Suprapubic skin (tissue), 4 donors: ENCODE measurements around the gene CHN2.

Experiments used
- POLR2A ChIP-seq, 2 donors: fragments of 450-650 bp; IDR thresholded peaks; one replicate each; pipeline ENCODE4 v1.6.1; 2017; ENCODE audit warnings: antibody characterized with exemption in 2 of 2, mild to moderate bottlenecking in 2 of 2, moderate library complexity in 2 of 2
- POLR2AphosphoS5 ChIP-seq, 3 donors: sonication (generic); formaldehyde crosslinking; IDR thresholded peaks; one replicate each; pipeline ENCODE4 v1.6.1; 2017; ENCODE audit warnings: antibody characterized with exemption in 3 of 3
- TF ChIP-seq, protein P1 (sequence below), 2 donors: fragments of 200-600 bp in 1 of 2; fragments of 450-650 bp in 1 of 2; sonication (generic) in 1 of 2; IDR thresholded peaks; one replicate each; pipeline ENCODE4 v1.5.1; 2016 to 2019; ENCODE audit warnings: antibody characterized with exemption in 2 of 2, mild to moderate bottlenecking in 1 of 2, moderate library complexity in 1 of 2

DNA sequence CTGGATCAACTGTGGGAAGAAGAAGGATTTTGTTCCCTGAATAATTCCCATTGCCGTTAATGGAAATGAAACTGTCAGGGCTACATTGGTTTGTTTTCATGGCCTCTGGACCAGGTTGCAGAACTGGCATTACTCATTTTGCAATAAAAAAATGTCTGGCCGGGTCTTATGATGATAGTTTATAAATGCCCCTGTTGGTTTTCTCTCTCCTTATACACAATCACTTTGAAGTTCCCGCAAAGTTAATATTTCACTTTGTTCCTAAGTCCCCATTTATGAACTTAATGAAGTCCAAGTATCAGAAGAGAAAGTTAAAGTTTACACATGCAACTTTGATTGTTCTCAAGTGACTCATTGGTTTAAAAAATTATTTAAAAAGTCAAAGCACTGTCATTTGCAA lies 218.3 kb downstream of the CHN2 start:
- TF ChIP-seq, protein P1, sequence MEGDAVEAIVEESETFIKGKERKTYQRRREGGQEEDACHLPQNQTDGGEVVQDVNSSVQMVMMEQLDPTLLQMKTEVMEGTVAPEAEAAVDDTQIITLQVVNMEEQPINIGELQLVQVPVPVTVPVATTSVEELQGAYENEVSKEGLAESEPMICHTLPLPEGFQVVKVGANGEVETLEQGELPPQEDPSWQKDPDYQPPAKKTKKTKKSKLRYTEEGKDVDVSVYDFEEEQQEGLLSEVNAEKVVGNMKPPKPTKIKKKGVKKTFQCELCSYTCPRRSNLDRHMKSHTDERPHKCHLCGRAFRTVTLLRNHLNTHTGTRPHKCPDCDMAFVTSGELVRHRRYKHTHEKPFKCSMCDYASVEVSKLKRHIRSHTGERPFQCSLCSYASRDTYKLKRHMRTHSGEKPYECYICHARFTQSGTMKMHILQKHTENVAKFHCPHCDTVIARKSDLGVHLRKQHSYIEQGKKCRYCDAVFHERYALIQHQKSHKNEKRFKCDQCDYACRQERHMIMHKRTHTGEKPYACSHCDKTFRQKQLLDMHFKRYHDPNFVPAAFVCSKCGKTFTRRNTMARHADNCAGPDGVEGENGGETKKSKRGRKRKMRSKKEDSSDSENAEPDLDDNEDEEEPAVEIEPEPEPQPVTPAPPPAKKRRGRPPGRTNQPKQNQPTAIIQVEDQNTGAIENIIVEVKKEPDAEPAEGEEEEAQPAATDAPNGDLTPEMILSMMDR (IDR thresholded peaks at IDR 0.05): no peak
- TF ChIP-seq POLR2A (IDR thresholded peaks at IDR 0.05): no peak
- TF ChIP-seq POLR2AphosphoS5 (IDR thresholded peaks at IDR 0.05): no peak
